ENCODE data around the gene B2M. TPM values are rescaled to one million over a fixed set of nuclear protein-coding genes. Genes with fewer than 3 reads are reported as not detected.

B2M gene
- total and polyA plus RNA-seq, 2 of the 13 experiments (the other 11 are each of a cell fraction or from before 2014, with no cell fraction given), result 784 to 857 TPM

GRCh38 chr15:44711096-44711742 lies at the start of gene B2M, which contains the start of gene PATL2 (continued):
- TF ChIP-seq SMC3 (IDR thresholded peaks at IDR 0.05; ENCODE audit: low read length) (no peak), CBFB (CRISPR knock-in tag; IDR thresholded peaks at IDR 0.05) (peak; percentile 71), CBX2 (IDR thresholded peaks at IDR 0.05; ENCODE audit: low read depth, low read length) (no peak), CBX2 (CRISPR knock-in tag; IDR thresholded peaks at IDR 0.05; ENCODE audit: low read depth) (no peak), THAP8 (CRISPR knock-in tag; IDR thresholded peaks at IDR 0.05; ENCODE audit: borderline replicate concordance) (no peak), BHLHE40 (IDR thresholded peaks at IDR 0.05; ENCODE audit: low read length) (peak; percentile 88), IRF2 (CRISPR knock-in tag; IDR thresholded peaks at IDR 0.05) (peak; percentile 87), HNRNPUL1 (IDR thresholded peaks at IDR 0.05; ENCODE audit: low read depth, low read length) (no peak), KDM2A (CRISPR knock-in tag; IDR thresholded peaks at IDR 0.05; ENCODE audit: borderline replicate concordance, low read depth) (peak; percentile 79), FOXK1 (CRISPR knock-in tag; IDR thresholded peaks at IDR 0.05; ENCODE audit: borderline replicate concordance, low read depth) (no peak), ZNF510 (CRISPR knock-in tag; IDR thresholded peaks at IDR 0.05; ENCODE audit: low read depth) (peak; percentile 25; the same call in 1 of the 2 replicates), ZNF572 (CRISPR knock-in tag; IDR thresholded peaks at IDR 0.05) (0 out of 2 replicates have a peak, but pooled peaks have one; percentile 34), ELF1 (CRISPR knock-in tag; IDR thresholded peaks at IDR 0.05) (no peak), MEIS2 (CRISPR knock-in tag; IDR thresholded peaks at IDR 0.05) (peak; percentile 65; the same call in 1 of the 2 replicates), ZXDC (CRISPR knock-in tag; IDR thresholded peaks at IDR 0.05) (no peak), KMT2B (CRISPR knock-in tag; IDR thresholded peaks at IDR 0.05) (0 out of 2 replicates have a peak, but pooled peaks have one; percentile 58), DZIP1 (CRISPR knock-in tag; IDR thresholded peaks at IDR 0.05) (no peak), ZNF253 (CRISPR knock-in tag; IDR thresholded peaks at IDR 0.05; ENCODE audit: borderline replicate concordance) (0 out of 2 replicates have a peak, but pooled peaks have one; percentile 81), ZNF512 (CRISPR knock-in tag; IDR thresholded peaks at IDR 0.05) (no peak), NAIF1 (CRISPR knock-in tag; IDR thresholded peaks at IDR 0.05; ENCODE audit: borderline replicate concordance) (peak; percentile 60; the same call in 1 of the 2 replicates), PPARG (CRISPR knock-in tag; conservative IDR thresholded peaks at IDR 0.05) (0 out of 2 replicates have a peak, but pooled peaks have one; percentile 13), PBX2 (CRISPR knock-in tag; IDR thresholded peaks at IDR 0.05) (no peak)
